Right renal pelvis (tissue), 4 donors: ENCODE data around the gene PCDH12. TPM values are rescaled to one million over a fixed set of nuclear protein-coding genes. Genes with fewer than 3 reads are reported as not detected.

Source experiments
- DNase-seq, 4 donors: peaks; one replicate each; pipeline ENCODE4 v3.0.0-alpha.2; 2013; ENCODE audit warnings: low read depth in 4 of 4, low spot score in 3 of 4, missing footprints in 1 of 4
- polyA plus RNA-seq, 4 donors: library from polyadenylated mRNA; unstranded; fragments of 120-200 nt; gene quantifications; one replicate each; pipeline ENCODE4 v1.2.1, GENCODE V29; 2013; ENCODE audit not compliant: insufficient read length in 4 of 4

The PCDH12 gene
- 10 to 100 TPM; 15.6 to 17.3 (median 16.7) TPM for polyA plus RNA-seq

GRCh38 chr5:141958113-141958512, at the start of gene PCDH12:
TSS of gene PCDH12 (minus strand) at chr5:141958202. CDS start at chr5:141957851, 351 bp downstream.
- peak in 2 of 4 donors; percentile 60 to 66 for DNase-seq

DNA sequence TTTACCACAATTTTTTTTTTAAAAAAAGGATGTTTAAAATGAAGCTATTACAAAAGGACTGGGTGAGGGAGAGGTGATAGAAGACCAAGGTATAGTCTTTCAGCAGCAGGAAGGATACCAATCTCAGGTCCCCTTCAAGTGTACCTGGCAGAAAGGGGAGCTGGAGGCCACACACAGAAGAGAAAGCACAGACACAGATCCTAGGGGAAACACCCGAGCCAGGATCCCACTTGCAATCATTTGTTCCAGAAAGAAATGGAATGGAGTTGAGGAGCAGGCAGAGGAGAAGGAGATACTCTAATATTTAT, 49.2 kb upstream of the PCDH12 start:
- no peak for DNase-seq

- DNase-seq, result no peak
Observed at GRCh38 chr5:142006363-142007236, 48.6 kb upstream of the PCDH12 start.

DNA sequence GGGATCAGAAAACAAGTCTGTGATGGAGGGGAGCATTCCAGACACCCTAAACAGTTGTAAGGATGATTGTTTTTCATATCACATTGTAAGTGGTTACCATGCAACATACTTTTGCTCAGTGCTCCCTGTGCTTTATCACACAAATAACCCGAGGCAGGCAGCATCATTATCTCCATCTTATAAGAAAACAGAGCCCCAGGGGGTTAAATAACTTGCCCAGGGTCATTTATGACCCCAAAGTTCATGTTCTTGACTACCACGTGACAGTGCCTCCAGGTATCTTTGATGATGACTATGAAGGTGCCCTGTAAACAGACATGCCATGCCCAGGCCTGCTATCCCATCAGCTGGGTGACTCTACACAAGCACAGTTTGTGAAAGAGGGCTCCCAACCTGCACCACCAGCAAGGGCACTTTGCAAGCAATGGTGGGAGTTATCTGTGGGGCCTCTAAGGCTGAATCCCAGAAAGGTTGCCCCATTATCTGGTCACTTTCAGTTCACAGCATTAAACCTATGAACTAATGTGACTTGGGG, 45.3 kb upstream of the PCDH12 start:
- DNase-seq, result no peak

DNA sequence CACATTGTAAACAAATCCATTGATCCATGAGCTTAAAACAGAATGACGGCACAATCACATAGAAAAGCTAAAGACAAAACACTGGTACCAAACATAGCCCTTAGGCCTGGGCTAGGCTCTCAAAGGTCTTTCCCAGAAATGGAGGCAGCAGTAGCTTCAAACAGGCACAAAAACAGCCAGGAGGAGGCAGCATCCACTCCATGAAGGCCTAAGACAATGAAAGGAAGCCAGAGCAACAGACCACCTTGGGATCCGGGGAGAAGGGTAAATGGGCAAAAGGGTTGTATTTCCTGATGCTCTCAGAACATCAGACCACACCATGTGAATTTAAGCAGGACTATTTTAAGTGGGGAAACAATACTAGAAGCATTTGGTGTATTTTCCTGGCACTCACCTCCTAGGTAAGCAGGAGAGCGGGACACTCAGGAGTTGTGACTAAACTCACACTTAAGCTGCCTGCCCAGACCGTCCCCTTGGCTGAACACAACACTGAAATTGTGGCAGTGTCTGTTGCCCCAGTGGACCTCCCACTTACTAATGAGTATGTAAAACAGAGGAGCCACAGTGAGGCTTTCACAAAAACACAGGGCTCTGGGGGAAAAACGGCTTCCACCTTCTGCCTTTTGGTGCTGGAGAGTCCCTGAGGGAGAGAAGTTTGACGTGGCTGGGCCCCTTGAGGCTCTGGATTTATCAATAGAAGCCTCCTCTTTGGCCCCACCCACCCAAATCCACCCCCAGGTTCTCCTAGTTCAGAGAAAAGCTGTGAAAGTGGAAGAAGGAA, 42.9 kb upstream of the PCDH12 start:
- DNase-seq, result no peak

- DNase-seq, result no peak
Observed at GRCh38 chr5:142000173-142000572, 42.2 kb upstream of the PCDH12 start.

- DNase-seq, result no peak
Observed at GRCh38 chr5:141997358-141997960, 39.5 kb upstream of the PCDH12 start.

DNA sequence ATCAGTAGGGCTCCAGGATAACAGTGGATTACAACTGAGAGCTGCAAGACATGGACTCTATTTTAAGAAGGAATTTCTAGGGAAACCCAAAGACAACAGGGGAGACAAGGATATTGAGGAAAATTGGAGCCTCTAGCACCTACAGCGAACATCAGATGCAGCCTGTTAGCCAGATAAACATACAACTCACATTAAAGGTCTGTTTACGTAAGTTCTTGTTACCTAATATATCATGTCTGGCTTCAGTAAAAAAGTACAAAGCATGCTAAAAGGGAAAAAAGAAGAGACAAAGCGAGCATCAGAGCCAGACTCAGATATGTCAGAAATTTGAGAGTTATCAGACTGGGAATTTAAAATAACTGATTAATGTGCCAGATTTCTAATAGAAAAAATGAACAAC, 37.7 kb upstream of the PCDH12 start:
- DNase-seq, result no peak

DNA sequence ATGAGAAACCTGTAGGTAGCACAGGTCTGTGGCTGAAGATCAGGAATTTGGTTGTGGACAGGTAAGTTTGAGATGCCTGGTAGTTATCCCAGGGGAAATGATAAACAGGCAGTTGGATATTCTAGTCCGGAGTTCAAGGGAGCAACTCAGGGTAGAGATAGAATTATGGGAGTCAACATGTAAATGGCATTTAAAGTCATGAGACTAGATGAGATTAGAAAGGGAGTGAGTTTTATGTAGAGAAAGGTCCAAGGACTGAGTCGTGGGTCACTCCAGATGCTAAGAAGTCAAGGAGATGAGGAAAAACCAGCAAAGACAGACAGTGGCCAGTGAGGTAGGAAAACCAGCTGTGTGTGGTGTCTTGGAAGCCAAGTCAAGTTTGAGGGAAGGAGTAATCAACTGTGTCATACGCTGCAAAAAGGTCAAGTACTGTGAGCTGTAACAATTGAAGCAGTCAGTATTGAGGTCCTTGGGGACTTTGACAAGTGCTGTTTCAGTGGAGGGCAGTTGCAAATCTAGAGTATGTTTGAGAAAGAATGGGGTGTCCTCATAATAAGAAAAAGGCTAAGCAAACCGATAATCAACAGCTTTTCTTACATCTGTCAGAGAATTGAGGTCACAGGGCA, 36.6 kb upstream of the PCDH12 start:
- no peak for DNase-seq

DNA sequence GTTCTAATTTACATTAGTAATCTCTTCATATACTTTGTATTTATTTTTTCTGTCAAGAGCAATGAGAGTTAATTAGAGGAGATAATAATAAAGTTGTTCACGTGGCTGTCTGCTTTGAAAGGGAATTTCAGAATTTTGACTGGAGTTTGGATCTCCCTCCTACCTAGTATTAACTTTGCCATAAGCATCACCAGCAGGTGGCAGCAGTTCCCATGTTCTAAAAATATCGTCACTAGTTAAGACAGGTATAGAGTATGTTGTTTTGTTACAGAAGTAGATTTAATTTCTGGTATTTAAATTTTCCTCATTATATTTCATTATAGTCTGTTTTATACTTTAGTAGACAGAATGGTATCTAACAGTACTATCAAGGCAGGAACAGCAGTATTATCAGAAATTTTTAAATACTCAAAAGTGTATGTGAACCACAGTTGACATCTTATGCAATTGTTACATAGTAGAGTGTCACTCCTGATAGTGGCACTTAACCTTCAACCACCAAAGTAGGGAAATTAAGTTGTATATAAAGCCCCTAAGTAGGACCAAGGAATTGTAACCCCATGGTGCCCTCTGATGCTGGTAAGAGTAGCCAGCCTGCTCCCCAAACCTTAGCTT, 34.5 kb upstream of the PCDH12 start:
- peak in 3 of 4 donors; percentile 52 to 67 (median 60) for DNase-seq

DNA sequence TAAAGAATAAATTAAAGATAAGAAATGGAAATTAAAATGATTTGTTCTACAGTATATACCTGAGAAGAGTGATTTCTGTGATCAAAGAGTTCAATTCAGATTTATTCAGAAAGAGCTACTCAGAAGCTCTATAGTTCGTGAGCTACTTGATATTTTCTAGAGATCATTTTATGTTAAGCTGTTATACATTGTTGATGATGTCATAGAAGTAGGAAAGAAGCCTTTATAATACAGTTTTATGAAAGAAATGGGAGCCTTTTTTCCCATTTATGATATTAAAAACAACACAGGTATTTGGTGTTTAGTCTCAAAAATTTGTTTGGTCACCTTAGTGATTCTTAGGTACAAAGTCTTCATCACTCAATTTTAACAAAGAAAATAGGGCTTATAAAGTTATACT, 31.7 kb upstream of the PCDH12 start:
- DNase-seq, result no peak

- no peak for DNase-seq
Observed at GRCh38 chr5:141986072-141986471, 28.1 kb upstream of the PCDH12 start.

DNA sequence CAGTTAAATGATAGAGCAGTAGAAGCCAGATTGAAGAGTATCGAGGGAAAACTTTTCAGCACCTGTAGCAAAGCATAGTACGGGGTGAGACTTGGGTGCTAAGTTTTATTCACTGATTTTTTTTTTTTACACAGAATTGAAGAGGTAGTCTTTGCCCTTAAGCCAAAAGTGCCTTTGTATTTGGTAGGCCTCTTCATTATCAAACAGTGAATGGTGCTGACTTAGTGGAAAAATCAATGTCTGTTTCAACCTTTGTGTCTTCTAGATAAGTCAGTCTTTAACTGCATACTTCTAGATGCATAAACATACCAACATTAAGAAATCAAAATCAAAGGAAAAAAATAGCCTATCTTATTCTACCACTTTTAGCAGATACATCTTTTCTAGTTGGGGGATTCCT, 24.6 kb upstream of the PCDH12 start:
- no peak for DNase-seq

DNA sequence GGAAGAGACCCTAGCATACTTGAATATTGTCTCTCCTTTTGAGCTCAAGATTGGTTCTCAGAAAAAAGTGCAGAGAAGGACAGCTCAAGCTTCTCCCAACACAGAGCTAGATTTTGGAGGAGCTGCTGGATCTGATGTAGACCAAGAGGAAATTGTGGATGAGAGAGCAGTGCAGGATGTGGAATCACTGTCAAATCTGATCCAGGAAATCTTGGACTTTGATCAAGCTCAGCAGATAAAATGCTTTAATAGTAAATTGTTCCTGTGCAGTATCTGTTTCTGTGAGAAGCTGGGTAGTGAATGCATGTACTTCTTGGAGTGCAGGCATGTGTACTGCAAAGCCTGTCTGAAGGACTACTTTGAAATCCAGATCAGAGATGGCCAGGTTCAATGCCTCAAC, 20.4 kb upstream of the PCDH12 start:
- no peak for DNase-seq

DNA sequence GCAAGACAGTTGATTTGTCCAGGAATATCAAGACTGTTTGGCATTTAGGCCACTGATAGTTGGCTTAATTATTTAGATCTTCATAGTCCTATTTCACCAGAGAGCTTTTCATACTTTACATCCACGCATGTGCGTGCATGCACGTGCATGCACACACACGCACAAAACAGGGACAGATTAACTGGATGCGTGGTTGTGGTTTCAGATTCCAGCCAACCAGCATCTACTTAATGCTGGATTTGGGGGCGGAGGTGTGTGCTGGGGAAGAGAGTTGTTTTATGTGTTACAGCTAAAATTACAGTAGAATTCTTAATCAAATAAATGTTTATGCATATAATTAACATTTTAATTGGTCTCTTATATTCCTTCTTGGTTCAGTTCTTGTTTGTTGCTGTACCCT, 18.2 kb upstream of the PCDH12 start:
- no peak for DNase-seq

DNA sequence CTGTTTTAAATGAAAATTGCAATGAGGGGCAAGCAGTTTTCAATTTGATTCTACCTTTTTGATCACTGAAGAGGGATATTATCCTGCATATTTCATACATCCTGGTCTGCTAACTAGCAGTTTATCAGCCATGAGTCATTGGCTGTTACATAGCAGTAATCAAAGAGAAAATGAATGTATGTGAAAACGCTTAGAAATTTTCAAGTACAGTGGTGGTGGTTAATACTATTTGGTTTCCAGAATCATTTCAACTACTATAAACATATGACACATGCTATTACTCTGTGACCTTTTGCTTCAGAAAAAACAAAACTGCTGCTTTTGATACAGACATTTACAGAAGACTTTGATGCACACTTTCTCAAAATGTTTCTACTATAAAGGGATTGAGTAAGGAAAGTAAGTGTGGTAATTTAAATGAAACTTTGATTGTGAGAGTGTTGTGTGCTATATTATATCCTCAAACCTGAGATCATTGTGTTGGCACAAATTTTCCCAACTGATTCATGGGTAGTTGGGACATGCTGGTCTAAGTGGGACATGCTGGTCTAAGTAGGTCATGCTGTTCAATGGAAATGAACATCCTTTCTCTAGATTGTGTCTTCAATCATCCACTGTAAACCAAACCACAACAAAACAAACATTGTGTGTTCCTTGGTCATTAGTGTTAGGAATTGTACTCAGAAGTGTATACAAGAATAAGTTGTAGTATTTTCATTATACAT, 16.0 kb upstream of the PCDH12 start:
- DNase-seq, result no peak

- DNase-seq, result no peak
Observed at GRCh38 chr5:141969783-141970771, 12.1 kb upstream of the PCDH12 start.

DNA sequence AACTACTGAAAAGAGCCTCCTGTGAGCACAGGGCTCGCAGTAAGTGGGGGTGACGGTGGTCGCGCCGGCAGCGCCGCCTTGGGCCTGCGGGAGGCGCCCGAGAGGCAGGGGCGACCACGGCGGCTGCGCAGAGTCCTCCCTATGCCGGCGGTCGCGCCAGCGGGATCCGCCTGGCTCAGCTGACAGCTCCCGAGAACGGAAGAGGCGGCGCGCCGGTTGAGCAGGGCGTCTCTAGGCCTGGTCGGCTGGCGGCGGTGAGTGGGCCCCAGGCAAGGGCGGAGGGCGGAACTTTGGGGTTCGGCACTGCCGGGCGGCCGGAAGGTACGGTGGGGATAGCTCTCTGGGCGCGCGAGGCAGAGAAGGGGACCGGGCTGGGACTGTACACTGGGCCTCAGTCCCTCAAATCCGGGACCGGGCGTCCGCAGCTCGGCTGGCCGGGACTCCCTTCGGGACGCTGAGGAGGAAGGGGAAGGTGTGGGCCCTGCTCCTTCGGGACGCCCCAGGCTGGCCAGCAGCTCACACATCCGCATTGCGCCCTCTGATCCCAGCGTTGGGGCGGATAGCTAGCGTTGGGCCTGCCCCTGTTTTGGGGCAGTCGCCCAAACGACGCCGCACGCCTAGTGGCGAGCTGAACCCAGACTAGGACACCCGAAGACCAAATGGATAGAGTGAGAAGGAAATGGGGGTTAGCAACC, 11.1 kb upstream of the PCDH12 start, which contains the start of gene RNF14:
Gene RNF14 (plus strand): TSS at position 192 of the 695 bp plus-strand sequence. CDS start 4,484 bp downstream, outside the sequence.
- DNase-seq, result peak; percentile 85 to 87 (median 86)
